ENCODE measurements around the gene KLF15. TPM values are rescaled to one million over a fixed set of nuclear protein-coding genes. Genes with fewer than 3 reads are reported as not detected.

Gene KLF15
- total and polyA plus RNA-seq, 2 experiments from 2014 or later, result 3.5 to 19.8 TPM

- peaks cover 14% of the 10 kb centered on the region for H3K4me1 Mint-ChIP-seq
- Histone ChIP-seq H3K9me2 (ENCODE audit: insufficient read depth) (no peaks in the 10 kb centered on the region), H3K36me3 (ENCODE audit: insufficient read depth) (no peaks in the 10 kb centered on the region), H4K20me1 (replicated peaks; ENCODE audit: insufficient read depth) (no peaks in the 10 kb centered on the region), H3K4me1 (ENCODE audit: insufficient read depth) (peaks cover 5% of the 10 kb centered on the region), H3K27me3 (ENCODE audit: insufficient read depth) (no peaks in the 10 kb centered on the region), H3F3A (replicated peaks; ENCODE audit: low read depth) (no peaks in the 10 kb centered on the region), H3K4me3 (no peak overlapping the region), H3K4me2 (no peak overlapping the region), H3K79me2 (replicated peaks; ENCODE audit: insufficient read depth) (no peaks in the 10 kb centered on the region), H3K27ac (ENCODE audit: low read depth) (no peak overlapping the region), H2AFZ (no peak overlapping the region)
- no peak for ATAC-seq
- H3K9me3 Mint-ChIP-seq, result peaks cover 13% of the 10 kb centered on the region; the same call in 2 of the 3 replicates
- no peak overlapping the region for H3K4me3 Mint-ChIP-seq
- TF ChIP-seq EZH2 (IDR thresholded peaks at IDR 0.05; ENCODE audit: low read depth, unreplicated experiment) (no peak), CREB1 (CRISPR knock-in tag; IDR thresholded peaks at IDR 0.05; ENCODE audit: low read depth) (no peak), CTCF (conservative IDR thresholded peaks at IDR 0.05; ENCODE audit: low read depth in 2 of 2) (no peak), REST (IDR thresholded peaks at IDR 0.05; ENCODE audit: unreplicated experiment) (no peak), POLR2AphosphoS5 (IDR thresholded peaks at IDR 0.05; ENCODE audit: low read depth) (no peak), JUNB (IDR thresholded peaks at IDR 0.05; ENCODE audit: unreplicated experiment) (no peak), ZNF114 (CRISPR knock-in tag; IDR thresholded peaks at IDR 0.05) (no peak), EZH2phosphoT487 (IDR thresholded peaks at IDR 0.05; ENCODE audit: unreplicated experiment) (no peak), NANOG (IDR thresholded peaks at IDR 0.05; ENCODE audit: borderline replicate concordance) (no peak), STAT1 (IDR thresholded peaks at IDR 0.05; ENCODE audit: unreplicated experiment) (no peak), ZNF331 (CRISPR knock-in tag; IDR thresholded peaks at IDR 0.05; ENCODE audit: low read depth) (no peak)
- TF ChIP-seq, protein P1, sequence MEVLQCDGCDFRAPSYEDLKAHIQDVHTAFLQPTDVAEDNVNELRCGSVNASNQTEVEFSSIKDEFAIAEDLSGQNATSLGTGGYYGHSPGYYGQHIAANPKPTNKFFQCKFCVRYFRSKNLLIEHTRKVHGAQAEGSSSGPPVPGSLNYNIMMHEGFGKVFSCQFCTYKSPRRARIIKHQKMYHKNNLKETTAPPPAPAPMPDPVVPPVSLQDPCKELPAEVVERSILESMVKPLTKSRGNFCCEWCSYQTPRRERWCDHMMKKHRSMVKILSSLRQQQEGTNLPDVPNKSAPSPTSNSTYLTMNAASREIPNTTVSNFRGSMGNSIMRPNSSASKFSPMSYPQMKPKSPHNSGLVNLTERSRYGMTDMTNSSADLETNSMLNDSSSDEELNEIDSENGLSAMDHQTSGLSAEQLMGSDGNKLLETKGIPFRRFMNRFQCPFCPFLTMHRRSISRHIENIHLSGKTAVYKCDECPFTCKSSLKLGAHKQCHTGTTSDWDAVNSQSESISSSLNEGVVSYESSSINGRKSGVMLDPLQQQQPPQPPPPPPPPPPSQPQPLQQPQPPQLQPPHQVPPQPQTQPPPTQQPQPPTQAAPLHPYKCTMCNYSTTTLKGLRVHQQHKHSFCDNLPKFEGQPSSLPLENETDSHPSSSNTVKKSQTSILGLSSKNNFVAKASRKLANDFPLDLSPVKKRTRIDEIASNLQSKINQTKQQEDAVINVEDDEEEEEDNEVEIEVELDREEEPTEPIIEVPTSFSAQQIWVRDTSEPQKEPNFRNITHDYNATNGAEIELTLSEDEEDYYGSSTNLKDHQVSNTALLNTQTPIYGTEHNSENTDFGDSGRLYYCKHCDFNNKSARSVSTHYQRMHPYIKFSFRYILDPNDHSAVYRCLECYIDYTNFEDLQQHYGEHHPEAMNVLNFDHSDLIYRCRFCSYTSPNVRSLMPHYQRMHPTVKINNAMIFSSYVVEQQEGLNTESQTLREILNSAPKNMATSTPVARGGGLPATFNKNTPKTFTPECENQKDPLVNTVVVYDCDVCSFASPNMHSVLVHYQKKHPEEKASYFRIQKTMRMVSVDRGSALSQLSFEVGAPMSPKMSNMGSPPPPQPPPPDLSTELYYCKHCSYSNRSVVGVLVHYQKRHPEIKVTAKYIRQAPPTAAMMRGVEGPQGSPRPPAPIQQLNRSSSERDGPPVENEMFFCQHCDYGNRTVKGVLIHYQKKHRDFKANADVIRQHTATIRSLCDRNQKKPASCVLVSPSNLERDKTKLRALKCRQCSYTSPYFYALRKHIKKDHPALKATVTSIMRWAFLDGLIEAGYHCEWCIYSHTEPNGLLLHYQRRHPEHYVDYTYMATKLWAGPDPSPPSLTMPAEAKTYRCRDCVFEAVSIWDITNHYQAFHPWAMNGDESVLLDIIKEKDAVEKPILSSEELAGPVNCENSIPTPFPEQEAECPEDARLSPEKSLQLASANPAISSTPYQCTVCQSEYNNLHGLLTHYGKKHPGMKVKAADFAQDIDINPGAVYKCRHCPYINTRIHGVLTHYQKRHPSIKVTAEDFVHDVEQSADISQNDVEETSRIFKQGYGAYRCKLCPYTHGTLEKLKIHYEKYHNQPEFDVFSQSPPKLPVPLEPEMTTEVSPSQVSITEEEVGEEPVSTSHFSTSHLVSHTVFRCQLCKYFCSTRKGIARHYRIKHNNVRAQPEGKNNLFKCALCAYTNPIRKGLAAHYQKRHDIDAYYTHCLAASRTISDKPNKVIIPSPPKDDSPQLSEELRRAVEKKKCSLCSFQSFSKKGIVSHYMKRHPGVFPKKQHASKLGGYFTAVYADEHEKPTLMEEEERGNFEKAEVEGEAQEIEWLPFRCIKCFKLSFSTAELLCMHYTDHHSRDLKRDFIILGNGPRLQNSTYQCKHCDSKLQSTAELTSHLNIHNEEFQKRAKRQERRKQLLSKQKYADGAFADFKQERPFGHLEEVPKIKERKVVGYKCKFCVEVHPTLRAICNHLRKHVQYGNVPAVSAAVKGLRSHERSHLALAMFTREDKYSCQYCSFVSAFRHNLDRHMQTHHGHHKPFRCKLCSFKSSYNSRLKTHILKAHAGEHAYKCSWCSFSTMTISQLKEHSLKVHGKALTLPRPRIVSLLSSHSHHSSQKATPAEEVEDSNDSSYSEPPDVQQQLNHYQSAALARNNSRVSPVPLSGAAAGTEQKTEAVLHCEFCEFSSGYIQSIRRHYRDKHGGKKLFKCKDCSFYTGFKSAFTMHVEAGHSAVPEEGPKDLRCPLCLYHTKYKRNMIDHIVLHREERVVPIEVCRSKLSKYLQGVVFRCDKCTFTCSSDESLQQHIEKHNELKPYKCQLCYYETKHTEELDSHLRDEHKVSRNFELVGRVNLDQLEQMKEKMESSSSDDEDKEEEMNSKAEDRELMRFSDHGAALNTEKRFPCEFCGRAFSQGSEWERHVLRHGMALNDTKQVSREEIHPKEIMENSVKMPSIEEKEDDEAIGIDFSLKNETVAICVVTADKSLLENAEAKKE (CRISPR knock-in tag; IDR thresholded peaks at IDR 0.05), result no peak
- TF ChIP-seq, protein P2, sequence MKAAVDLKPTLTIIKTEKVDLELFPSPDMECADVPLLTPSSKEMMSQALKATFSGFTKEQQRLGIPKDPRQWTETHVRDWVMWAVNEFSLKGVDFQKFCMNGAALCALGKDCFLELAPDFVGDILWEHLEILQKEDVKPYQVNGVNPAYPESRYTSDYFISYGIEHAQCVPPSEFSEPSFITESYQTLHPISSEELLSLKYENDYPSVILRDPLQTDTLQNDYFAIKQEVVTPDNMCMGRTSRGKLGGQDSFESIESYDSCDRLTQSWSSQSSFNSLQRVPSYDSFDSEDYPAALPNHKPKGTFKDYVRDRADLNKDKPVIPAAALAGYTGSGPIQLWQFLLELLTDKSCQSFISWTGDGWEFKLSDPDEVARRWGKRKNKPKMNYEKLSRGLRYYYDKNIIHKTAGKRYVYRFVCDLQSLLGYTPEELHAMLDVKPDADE (IDR thresholded peaks at IDR 0.05), result no peak
- H3K27me3 Mint-ChIP-seq (ENCODE audit: insufficient read depth, low read depth, poor library complexity), result peaks cover 11% of the 10 kb centered on the region
- no peak overlapping the region for H3K27ac Mint-ChIP-seq
- no peaks in the 10 kb centered on the region; the same call in 2 of the 3 replicates for H3K36me3 Mint-ChIP-seq (ENCODE audit: low read depth)
- DNase-seq (ENCODE audit: low spot score), result no peak
Measured at GRCh38 chr3:126313580-126314304, 43.5 kb downstream of the KLF15 start.
